Body of pancreas (tissue), 4 donors: ENCODE results near the gene ZNF423. TPM values are rescaled to one million over a fixed set of nuclear protein-coding genes. Genes with fewer than 3 reads are reported as not detected.

Experiments
- ATAC-seq: fragments of 150-250 bp; one replicate; pipeline ENCODE4 v1.9.1; 2016
- DNase-seq, 4 donors: peaks; one replicate each; pipeline ENCODE4 v3.0.0-alpha.2; 2019
- H3K27ac ChIP-seq, 4 donors: fragments of 200-600 bp; sonication (generic); 1 replicate in 3 of 4; 2 replicates in 1 of 4; pipeline versions ENCODE4 v1.5.1 to v1.6.1; 2016 to 2019; ENCODE audit warnings: mild to moderate bottlenecking in 1 of 4, mixed read lengths in 1 of 4, moderate library complexity in 1 of 4
- H3K27me3 ChIP-seq, 2 donors: fragments of 200-600 bp; sonication (generic); one replicate each; pipeline ENCODE4 v1.6.0; 2016; ENCODE audit warnings: mild to moderate bottlenecking in 1 of 2
- H3K36me3 ChIP-seq, 2 donors: fragments of 200-600 bp; sonication (generic); replicated peaks in 1 of 2; 2 replicates each; pipeline ENCODE4 v1.5.1; 2016; ENCODE audit warnings: low read depth in 2 of 2; ENCODE audit not compliant: insufficient read depth in 1 of 2
- H3K4me1 ChIP-seq: fragments of 200-600 bp; sonication (generic); one replicate; pipeline ENCODE4 v1.6.0; 2016
- H3K4me3 ChIP-seq, 2 donors: fragments of 200-600 bp; sonication (generic); 1 replicate in 1 of 2; 2 replicates in 1 of 2; pipeline ENCODE4 v1.5.1; 2016 to 2019
- H3K9me3 ChIP-seq, 3 donors: fragments of 200-600 bp; sonication (generic); 1 replicate in 2 of 3; 2 replicates in 1 of 3; pipeline ENCODE4 v1.5.1; 2016
- CTCF ChIP-seq, 7 experiments: fragments of 450-650 bp in 4 of 7; fragments of 200-600 bp in 3 of 7; sonication (generic) in 3 of 7; IDR thresholded peaks; one replicate each; pipeline ENCODE4 v1.5.1; 2016 to 2019; ENCODE audit warnings: antibody characterized with exemption in 7 of 7
- POLR2A ChIP-seq, 3 donors: fragments of 450-650 bp; IDR thresholded peaks; one replicate each; pipeline ENCODE4 v1.6.1; 2016; ENCODE audit warnings: antibody characterized with exemption in 3 of 3, mild to moderate bottlenecking in 2 of 3
- WGBS, 2 donors: methylation state at CpG; one replicate each; pipeline ENCODE4 v1.1.5; 2017; 5-methylcytosine and 5-hydroxymethylcytosine counted together
- intact Hi-C: fragments of 100-400 bp; cut with DNase I; formaldehyde crosslinking; loops from one replicate; pipeline ENCODE4 v1.15.1; 2023
- total RNA-seq, 2 donors: library from RNA; depleted of rRNA; stranded (reverse); fragments of >200 nt; gene quantifications; one replicate each; pipeline ENCODE4 v1.1.0, GENCODE V29; 2016

ZNF423 gene
- total RNA-seq, 2 donors from 2014 or later, result 4.2 to 9.2 TPM

- DNase-seq (no peak), ATAC-seq (no peak)
- H3K27me3 ChIP-seq, result no peaks in the 10 kb centered on the region
- intact Hi-C loops, result loop anchor here (10.0 kb wide), 1 partner anchor 61 kb away; no protein-coding TSS in a partner anchor
- no peaks in the 10 kb centered on the region for H3K9me3 ChIP-seq
- H3K27ac ChIP-seq, result peak overlapping the region in 1 of 4 donors; percentile 24
- H3K36me3 ChIP-seq, result no peaks in the 10 kb centered on the region
- no peak overlapping the region for H3K4me3 ChIP-seq
- WGBS, 2 donors, result 55 to 62% methylated on average over 2 of the region's 2 CpGs
- H3K4me1 ChIP-seq, result peaks cover 21% of the 10 kb centered on the region
- TF ChIP-seq CTCF (IDR thresholded peaks at IDR 0.05) (no peak), POLR2A (IDR thresholded peaks at IDR 0.05) (no peak)
Observed at GRCh38 chr16:49836218-49836617, 19.7 kb downstream of the ZNF423 start.

GRCh38 chr16:49835161-49835777 lies 20.6 kb downstream of the ZNF423 start:
- no peak for TF ChIP-seq CTCF (IDR thresholded peaks at IDR 0.05)
- TF ChIP-seq POLR2A (IDR thresholded peaks at IDR 0.05), result no peak
- DNase-seq (no peak), ATAC-seq (no peak)
- Histone ChIP-seq H3K9me3 (no peaks in the 10 kb centered on the region), H3K36me3 (no peaks in the 10 kb centered on the region), H3K4me3 (no peak overlapping the region), H3K27me3 (no peaks in the 10 kb centered on the region), H3K27ac (peak overlapping the region in 3 of 4 donors; percentile 8 to 61 (median 31)), H3K4me1 (peaks cover 21% of the 10 kb centered on the region)
- WGBS, 2 donors, result 77 to 93% methylated on average over 7 to 13 of the region's 13 CpGs
- intact Hi-C loops, result loop anchor here (10.0 kb wide), 1 partner anchor 60 kb away; no protein-coding TSS in a partner anchor

GRCh38 chr16:49834531-49835151 lies 21.3 kb downstream of the ZNF423 start:
- H3K36me3 ChIP-seq, result no peaks in the 10 kb centered on the region
- intact Hi-C loops, result loop anchor here (10.0 kb wide), 1 partner anchor 60 kb away; no protein-coding TSS in a partner anchor
- no peak for ATAC-seq
- no peak overlapping the region for H3K4me3 ChIP-seq
- H3K9me3 ChIP-seq, result no peaks in the 10 kb centered on the region
- peak overlapping the region in 2 of 4 donors; percentile 31 to 61 for H3K27ac ChIP-seq
- H3K27me3 ChIP-seq, result no peaks in the 10 kb centered on the region
- no peak for TF ChIP-seq CTCF (IDR thresholded peaks at IDR 0.05)
- TF ChIP-seq POLR2A (IDR thresholded peaks at IDR 0.05), result no peak
- 63 to 69% methylated on average over 5 to 19 of the region's 19 CpGs for WGBS, 2 donors
- peak in 2 of 4 donors; percentile 28 to 32 for DNase-seq
- H3K4me1 ChIP-seq, result peaks cover 21% of the 10 kb centered on the region

- TF ChIP-seq POLR2A (IDR thresholded peaks at IDR 0.05) (no peak), CTCF (IDR thresholded peaks at IDR 0.05) (no peak)
- WGBS, 2 donors, result 56 to 81% methylated on average over 11 to 13 of the region's 13 CpGs
- Histone ChIP-seq H3K36me3 (no peaks in the 10 kb centered on the region), H3K9me3 (no peaks in the 10 kb centered on the region), H3K27ac (peak overlapping the region in 2 of 4 donors; percentile 31 to 61), H3K27me3 (no peaks in the 10 kb centered on the region), H3K4me3 (no peak overlapping the region), H3K4me1 (peaks cover 21% of the 10 kb centered on the region)
- ATAC-seq (no peak), DNase-seq (no peak)
- intact Hi-C loops, result loop anchor here (10.0 kb wide), 1 partner anchor 59 kb away; no protein-coding TSS in a partner anchor
Observed at GRCh38 chr16:49833796-49834530, 21.9 kb downstream of the ZNF423 start.
